HL-60 (cell line): ENCODE measurements around the gene MTA2.

ENCODE experiments used
- DNase-seq, 2 experiments: peaks; one replicate each; pipeline ENCODE4 v3.0.0-alpha.2; 2010 to 2020; ENCODE audit warnings: low read depth in 1 of 2, low spot score in 1 of 2
- H3K27ac ChIP-seq: fragments of 250-450 bp; sonication (Bioruptor Pico); replicated peaks from 2 replicates; pipeline ENCODE4 v1.5.1; 2020; ENCODE audit warnings: mild to moderate bottlenecking, moderate library complexity
- H3K27me3 ChIP-seq: fragments of 250-450 bp; sonication (Bioruptor Pico); 2 replicates; pipeline ENCODE4 v1.5.1; 2021; ENCODE audit warnings: mild to moderate bottlenecking, moderate library complexity; ENCODE audit not compliant: insufficient read depth, poor library complexity, severe bottlenecking
- H3K4me3 ChIP-seq: replicated peaks from 2 replicates; pipeline ENCODE4 v1.5.1; 2011; ENCODE audit warnings: mild to moderate bottlenecking, control low read depth, low read length; ENCODE audit not compliant: insufficient read depth
- CTCF ChIP-seq: IDR thresholded peaks from one replicate; pipeline ENCODE4 v1.5.1; 2011; ENCODE audit warnings: low read length, control low read depth, inconsistent platforms; ENCODE audit not compliant: insufficient read depth
- GABPA ChIP-seq: IDR thresholded peaks from 2 replicates; pipeline ENCODE4 v1.6.1; 2012; ENCODE audit warnings: low read depth
- POLR2AphosphoS5 ChIP-seq: IDR thresholded peaks from 2 replicates; pipeline ENCODE4 v1.6.1; 2012; ENCODE audit warnings: low read depth
- SPI1 ChIP-seq: IDR thresholded peaks from 2 replicates; pipeline ENCODE4 v1.6.1; 2012; ENCODE audit warnings: low read depth, mild to moderate bottlenecking, borderline replicate concordance
- TF ChIP-seq, protein P1 (sequence below): IDR thresholded peaks from 2 replicates; pipeline ENCODE4 v1.6.1; 2012; ENCODE audit warnings: low read depth; ENCODE audit not compliant: insufficient replicate concordance

The MTA2 gene

DNA sequence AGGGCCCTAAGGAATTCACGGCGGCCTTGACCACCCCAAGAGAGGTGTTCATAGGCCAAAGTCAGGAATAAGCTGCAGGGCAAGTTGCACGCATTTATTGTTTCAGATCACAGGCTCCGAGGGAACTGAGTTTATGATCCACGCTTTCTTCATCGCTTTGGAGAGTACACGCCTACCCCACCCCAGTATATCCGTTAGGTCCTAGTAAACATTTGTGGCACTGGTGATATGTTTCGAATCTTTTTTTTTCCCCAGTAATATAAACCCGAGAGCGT, 43.9 kb upstream of the MTA2 start:
- Histone ChIP-seq H3K27me3 (no peaks in the 10 kb centered on the region), H3K27ac (peak overlapping the region; percentile 95), H3K4me3 (peak overlapping the region; percentile 51)
- no peak for TF ChIP-seq SPI1
- no peak for TF ChIP-seq CTCF
- TF ChIP-seq POLR2AphosphoS5, result no peak
- TF ChIP-seq GABPA, result no peak
- TF ChIP-seq, protein P1, sequence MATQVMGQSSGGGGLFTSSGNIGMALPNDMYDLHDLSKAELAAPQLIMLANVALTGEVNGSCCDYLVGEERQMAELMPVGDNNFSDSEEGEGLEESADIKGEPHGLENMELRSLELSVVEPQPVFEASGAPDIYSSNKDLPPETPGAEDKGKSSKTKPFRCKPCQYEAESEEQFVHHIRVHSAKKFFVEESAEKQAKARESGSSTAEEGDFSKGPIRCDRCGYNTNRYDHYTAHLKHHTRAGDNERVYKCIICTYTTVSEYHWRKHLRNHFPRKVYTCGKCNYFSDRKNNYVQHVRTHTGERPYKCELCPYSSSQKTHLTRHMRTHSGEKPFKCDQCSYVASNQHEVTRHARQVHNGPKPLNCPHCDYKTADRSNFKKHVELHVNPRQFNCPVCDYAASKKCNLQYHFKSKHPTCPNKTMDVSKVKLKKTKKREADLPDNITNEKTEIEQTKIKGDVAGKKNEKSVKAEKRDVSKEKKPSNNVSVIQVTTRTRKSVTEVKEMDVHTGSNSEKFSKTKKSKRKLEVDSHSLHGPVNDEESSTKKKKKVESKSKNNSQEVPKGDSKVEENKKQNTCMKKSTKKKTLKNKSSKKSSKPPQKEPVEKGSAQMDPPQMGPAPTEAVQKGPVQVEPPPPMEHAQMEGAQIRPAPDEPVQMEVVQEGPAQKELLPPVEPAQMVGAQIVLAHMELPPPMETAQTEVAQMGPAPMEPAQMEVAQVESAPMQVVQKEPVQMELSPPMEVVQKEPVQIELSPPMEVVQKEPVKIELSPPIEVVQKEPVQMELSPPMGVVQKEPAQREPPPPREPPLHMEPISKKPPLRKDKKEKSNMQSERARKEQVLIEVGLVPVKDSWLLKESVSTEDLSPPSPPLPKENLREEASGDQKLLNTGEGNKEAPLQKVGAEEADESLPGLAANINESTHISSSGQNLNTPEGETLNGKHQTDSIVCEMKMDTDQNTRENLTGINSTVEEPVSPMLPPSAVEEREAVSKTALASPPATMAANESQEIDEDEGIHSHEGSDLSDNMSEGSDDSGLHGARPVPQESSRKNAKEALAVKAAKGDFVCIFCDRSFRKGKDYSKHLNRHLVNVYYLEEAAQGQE, result no peak
- no peak for DNase-seq

GRCh38 chr11:62644220-62644619, 42.6 kb upstream of the MTA2 start:
- TF ChIP-seq, protein P1, result no peak
- TF ChIP-seq POLR2AphosphoS5 (no peak), GABPA (no peak), SPI1 (no peak), CTCF (no peak)
- no peak for DNase-seq
- Histone ChIP-seq H3K27me3 (no peaks in the 10 kb centered on the region), H3K27ac (no peak overlapping the region), H3K4me3 (no peak overlapping the region)

DNA sequence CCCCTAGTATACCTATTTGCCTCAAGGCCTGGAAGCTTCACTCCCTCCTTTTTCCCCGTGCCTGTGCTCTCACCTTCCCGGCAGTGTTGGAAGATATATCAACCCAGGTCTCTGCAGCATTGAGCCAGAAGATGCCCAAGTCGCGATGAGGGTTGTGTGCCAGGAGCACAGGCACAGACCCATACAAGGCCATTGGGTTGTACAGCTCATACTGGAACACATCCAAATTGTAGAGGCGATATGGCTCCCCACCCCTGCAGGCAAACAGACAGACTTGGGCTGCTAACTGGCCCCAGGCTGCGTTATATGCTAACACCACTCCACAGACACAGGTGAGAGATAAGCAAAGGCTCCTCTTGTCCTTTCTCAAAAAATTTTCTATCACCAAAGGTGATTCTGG, 30.8 kb upstream of the MTA2 start:
- DNase-seq, result no peak
- Histone ChIP-seq H3K27me3 (no peaks in the 10 kb centered on the region), H3K27ac (no peak overlapping the region), H3K4me3 (no peak overlapping the region)
- TF ChIP-seq SPI1 (no peak), GABPA (no peak), POLR2AphosphoS5 (no peak), CTCF (no peak)
- TF ChIP-seq, protein P1, result no peak
